SK-N-SH (cell line): Measurements from ENCODE around the gene ADCY9. TPM values are rescaled to one million over a fixed set of nuclear protein-coding genes. Genes with fewer than 3 reads are reported as not detected.

ENCODE experiments used
- CTCF ChIA-PET: fragments of 300-600, 350-600 bp; formaldehyde crosslinking; extraction: SDS; loops from one replicate; lab custom pipeline; 2021; lab: Yijun Ruan, JAX
- POLR2A ChIA-PET: fragments of 350-600 bp; sonication (Branson Sonifier 250); formaldehyde crosslinking; extraction: SDS; loops from one replicate; lab custom pipeline; 2020; ENCODE audit warnings: antibody characterized with exemption, inconsistent platforms; lab: Yijun Ruan, JAX
- DNase-seq: peaks from one replicate; pipeline ENCODE4 v3.0.0; 2012
- H2AFZ ChIP-seq: fragments of 200-600 bp; sonication (generic); 2 replicates; pipeline ENCODE4 v1.8.1; 2016; ENCODE audit warnings: antibody characterized with exemption, mild to moderate bottlenecking, low read depth
- H3F3A ChIP-seq: fragments of 200-600 bp; sonication (generic); replicated peaks from 2 replicates; pipeline ENCODE3; 2016; ENCODE audit warnings: antibody characterized with exemption, mild to moderate bottlenecking; ENCODE audit not compliant: insufficient read depth
- H3K27ac ChIP-seq, 2 experiments: fragments of 200-500 bp in 1 of 2; fragments of 200-600 bp in 1 of 2; sonication (Bioruptor generic) in 1 of 2; sonication (generic), shearing (Covaris generic) in 1 of 2; 2 replicates each; pipeline versions ENCODE4 v1.5.1 to v1.6.1; 2014 to 2016; ENCODE audit warnings: low read depth in 2 of 2, inconsistent platforms in 1 of 2, low read length in 1 of 2, mild to moderate bottlenecking in 1 of 2, mixed read lengths in 1 of 2
- H3K27me3 ChIP-seq: fragments of 200-600 bp; sonication (generic), shearing (Covaris generic); 2 replicates; pipeline ENCODE4 v1.6.1; 2016; ENCODE audit warnings: mixed run types; ENCODE audit not compliant: insufficient read depth
- H3K36me3 ChIP-seq, 2 experiments: fragments of 200-500 bp in 1 of 2; fragments of 200-600 bp in 1 of 2; sonication (Bioruptor generic) in 1 of 2; sonication (generic) in 1 of 2; replicated peaks in 1 of 2; 2 replicates each; pipeline versions ENCODE3 to v1.5.1; 2014 to 2016; ENCODE audit warnings: low read length in 1 of 2, mild to moderate bottlenecking in 1 of 2; ENCODE audit not compliant: insufficient read depth in 2 of 2, control insufficient read depth in 1 of 2
- H3K4me1 ChIP-seq, 2 experiments: fragments of 200-500 bp in 1 of 2; fragments of 200-600 bp in 1 of 2; sonication (Bioruptor generic) in 1 of 2; sonication (generic), shearing (Covaris generic) in 1 of 2; 2 replicates each; pipeline versions ENCODE4 v1.5.1 to v1.6.1; 2014 to 2016; ENCODE audit warnings: low read depth in 1 of 2, low read length in 1 of 2, mixed run types in 1 of 2; ENCODE audit not compliant: insufficient read depth in 2 of 2, control insufficient read depth in 1 of 2
- H3K4me2 ChIP-seq: fragments of 200-600 bp; sonication (generic), shearing (Covaris generic); 2 replicates; pipeline ENCODE4 v1.6.1; 2017; ENCODE audit warnings: mixed run types
- H3K4me3 ChIP-seq, 2 experiments: fragments of 200-500 bp in 1 of 2; fragments of 200-600 bp in 1 of 2; sonication (Bioruptor generic) in 1 of 2; sonication (generic), shearing (Covaris generic) in 1 of 2; 2 replicates each; pipeline versions ENCODE4 v1.5.1 to v1.8.1; 2014 to 2016; ENCODE audit warnings: low read depth in 2 of 2, inconsistent platforms in 1 of 2, low read length in 1 of 2, mild to moderate bottlenecking in 1 of 2, mixed read lengths in 1 of 2, moderate library complexity in 1 of 2
- H3K79me2 ChIP-seq: fragments of 200-600 bp; sonication (generic); 2 replicates; pipeline ENCODE4 v1.8.1; 2017; ENCODE audit warnings: mild to moderate bottlenecking; ENCODE audit not compliant: insufficient read depth
- H3K9ac ChIP-seq: fragments of 200-600 bp; sonication (generic); 2 replicates; pipeline ENCODE4 v1.6.1; 2017; ENCODE audit warnings: mixed run types
- H3K9me2 ChIP-seq: fragments of 200-600 bp; sonication (generic); 2 replicates; pipeline ENCODE4 v1.6.1; 2017; ENCODE audit warnings: mixed run types
- H3K9me3 ChIP-seq: fragments of 200-600 bp; sonication (generic); 2 replicates; pipeline ENCODE4 v1.6.1; 2017; ENCODE audit warnings: mixed run types, mild to moderate bottlenecking, moderate library complexity
- H4K20me1 ChIP-seq: fragments of 200-600 bp; sonication (generic); 2 replicates; pipeline ENCODE4 v1.6.1; 2017; ENCODE audit warnings: mild to moderate bottlenecking, mixed run types; ENCODE audit not compliant: insufficient read depth
- CTCF ChIP-seq: fragments of 200-600 bp; sonication (generic); IDR thresholded peaks from 2 replicates; pipeline ENCODE4 v1.6.1; 2017; ENCODE audit warnings: antibody characterized with exemption, mild to moderate bottlenecking, moderate library complexity
- ELF1 ChIP-seq: IDR thresholded peaks from 2 replicates; pipeline ENCODE4 v1.4.0; 2012
- FOSL2 ChIP-seq: IDR thresholded peaks from 2 replicates; pipeline ENCODE4 v1.4.0; 2012; ENCODE audit warnings: low read depth, mild to moderate bottlenecking, moderate library complexity, borderline replicate concordance
- MXI1 ChIP-seq: IDR thresholded peaks from 2 replicates; pipeline ENCODE4 v1.6.1; 2012; ENCODE audit warnings: mild to moderate bottlenecking, low read depth, low read length, improper control_type of control experiment
- PBX3 ChIP-seq: IDR thresholded peaks from 2 replicates; pipeline ENCODE4; 2012
- RAD21 ChIP-seq: IDR thresholded peaks from 2 replicates; pipeline ENCODE4 v1.6.1; 2012; ENCODE audit warnings: mild to moderate bottlenecking, low read length
- REST ChIP-seq: IDR thresholded peaks from 2 replicates; pipeline ENCODE4 v1.6.1; 2012; ENCODE audit warnings: mild to moderate bottlenecking, low read depth, low read length, moderate library complexity
- RFX5 ChIP-seq: IDR thresholded peaks from 2 replicates; pipeline ENCODE4 v1.6.1; 2012; ENCODE audit warnings: mild to moderate bottlenecking, improper control_type of control experiment, low read length
- SIN3A ChIP-seq: IDR thresholded peaks from 2 replicates; pipeline ENCODE4 v1.6.1; 2012; ENCODE audit warnings: low read depth, mild to moderate bottlenecking, low read length, moderate library complexity, borderline replicate concordance
- TAF1 ChIP-seq: IDR thresholded peaks from 2 replicates; pipeline ENCODE4 v1.6.1; 2012; ENCODE audit warnings: low read depth, mild to moderate bottlenecking, low read length, moderate library complexity, borderline replicate concordance
- USF1 ChIP-seq: IDR thresholded peaks from 2 replicates; pipeline ENCODE4 v1.4.0; 2012; ENCODE audit warnings: low read depth, borderline replicate concordance
- YY1 ChIP-seq: IDR thresholded peaks from 2 replicates; pipeline ENCODE4 v1.4.0; 2012; ENCODE audit warnings: low read depth, mild to moderate bottlenecking
- WGBS: methylation state at CpG from one replicate; pipeline ENCODE4 v1.1.6; 2017; ENCODE audit warnings: low lambda C conversion rate; 5-methylcytosine and 5-hydroxymethylcytosine counted together
- polyA plus RNA-seq, 3 experiments: library from polyadenylated mRNA; depleted of rRNA; stranded (reverse); fragments of >200 nt; gene quantifications; 2 replicates each; pipeline ENCODE4 v1.2.3, GENCODE V29; 2012

Gene ADCY9
- polyA plus RNA-seq, 1 of the 3 experiments (the other 2 are of a cell fraction) = 5.2 TPM

- TF ChIP-seq PBX3 = no peak
- TF ChIP-seq ELF1 = no peak
- TF ChIP-seq RFX5 = no peak
- TF ChIP-seq RAD21 = no peak
Measured at GRCh38 chr16:4094127-4094773, 22.0 kb downstream of the ADCY9 start (continued).

- POLR2A ChIA-PET = interaction anchor here (0.6 kb wide), 1 partner anchor 21 kb away, joined by 3 read pairs; no protein-coding TSS in a partner anchor
- Histone ChIP-seq H3F3A (no peaks in the 10 kb centered on the region), H3K9me3 (no peaks in the 10 kb centered on the region), H3K9me2 (no peaks in the 10 kb centered on the region), H4K20me1 (no peaks in the 10 kb centered on the region), H3K4me2 (no peak overlapping the region), H2AFZ (no peak overlapping the region), H3K4me1 (peaks cover 4 to 10% of the 10 kb centered on the region in 2 experiments), H3K27me3 (no peaks in the 10 kb centered on the region), H3K27ac (no peak overlapping the region), H3K36me3 (no peaks in the 10 kb centered on the region), H3K79me2 (no peaks in the 10 kb centered on the region), H3K9ac (no peak overlapping the region), H3K4me3 (no peak overlapping the region)
- 77% methylated on average over 8 of the region's 8 CpGs for WGBS
- TF ChIP-seq SIN3A = no peak
- no peak for TF ChIP-seq CTCF
- TF ChIP-seq MXI1 = no peak
- TF ChIP-seq RAD21 = no peak
- no peak for TF ChIP-seq TAF1
- no peak for TF ChIP-seq REST
- no peak for TF ChIP-seq RFX5
- TF ChIP-seq YY1 = no peak
- no peak for TF ChIP-seq FOSL2
- no peak for TF ChIP-seq USF1
- no peak for DNase-seq
- CTCF ChIA-PET = interaction anchor here (0.8 to 3.1 kb wide), 3 partner anchors 12 to 160 kb away, joined by 3 to 10 read pairs (median 3); no protein-coding TSS in a partner anchor
Measured at GRCh38 chr16:4093495-4094126, 22.6 kb downstream of the ADCY9 start.
